ENCODE results near the gene DRAM2.

DRAM2 gene

GRCh38 chr1:111140680-111140967 is 731 bp upstream of the DRAM2 start:
- peaks cover 8% of the 10 kb centered on the region for H3K4me1 ChIP-seq (ENCODE audit: control insufficient read depth, insufficient read depth, low read length)

GRCh38 chr1:111139324-111139955 is 453 bp downstream of the DRAM2 start:
- no peaks in the 10 kb centered on the region for H3K27me3 ChIP-seq (ENCODE audit: control insufficient read depth, insufficient read depth, low read length)
- H3K9ac ChIP-seq (ENCODE audit: low read depth, low read length), result peak overlapping the region; percentile 93
- peak overlapping the region; percentile 93 for H3K4me3 ChIP-seq (ENCODE audit: low read depth, low read length)
- peaks cover 8% of the 10 kb centered on the region for H3K4me1 ChIP-seq (ENCODE audit: control insufficient read depth, insufficient read depth, low read length)
- no peaks in the 10 kb centered on the region for H3K36me3 ChIP-seq (ENCODE audit: control insufficient read depth, insufficient read depth, low read length)
- H3K9me3 ChIP-seq (ENCODE audit: control insufficient read depth, insufficient read depth, low read length), result no peaks in the 10 kb centered on the region

More at GRCh38 chr1:111140680-111140967, 731 bp upstream of the DRAM2 start:
- H3K9ac ChIP-seq (ENCODE audit: low read depth, low read length), result peak overlapping the region; percentile 93
- H3K4me3 ChIP-seq (ENCODE audit: low read depth, low read length), result peak overlapping the region; percentile 93
- no peaks in the 10 kb centered on the region for H3K36me3 ChIP-seq (ENCODE audit: control insufficient read depth, insufficient read depth, low read length)
- no peaks in the 10 kb centered on the region for H3K9me3 ChIP-seq (ENCODE audit: control insufficient read depth, insufficient read depth, low read length)
- H3K27me3 ChIP-seq (ENCODE audit: control insufficient read depth, insufficient read depth, low read length), result no peaks in the 10 kb centered on the region

GRCh38 chr1:111133866-111134265 is 6.0 kb downstream of the DRAM2 start:
- Histone ChIP-seq H3K9me3 (ENCODE audit: control insufficient read depth, insufficient read depth, low read length) (no peaks in the 10 kb centered on the region), H3K27me3 (ENCODE audit: control insufficient read depth, insufficient read depth, low read length) (no peaks in the 10 kb centered on the region), H3K4me1 (ENCODE audit: control insufficient read depth, insufficient read depth, low read length) (peaks cover 5% of the 10 kb centered on the region), H3K9ac (ENCODE audit: low read depth, low read length) (no peak overlapping the region), H3K36me3 (ENCODE audit: control insufficient read depth, insufficient read depth, low read length) (no peaks in the 10 kb centered on the region), H3K4me3 (ENCODE audit: low read depth, low read length) (no peak overlapping the region)

GRCh38 chr1:111131693-111132092 is 8.2 kb downstream of the DRAM2 start:
- no peak overlapping the region for H3K4me3 ChIP-seq (ENCODE audit: low read depth, low read length)
- H3K27me3 ChIP-seq (ENCODE audit: control insufficient read depth, insufficient read depth, low read length), result no peaks in the 10 kb centered on the region
- H3K4me1 ChIP-seq (ENCODE audit: control insufficient read depth, insufficient read depth, low read length), result no peaks in the 10 kb centered on the region
- no peaks in the 10 kb centered on the region for H3K36me3 ChIP-seq (ENCODE audit: control insufficient read depth, insufficient read depth, low read length)
- H3K9ac ChIP-seq (ENCODE audit: low read depth, low read length), result no peak overlapping the region
- no peaks in the 10 kb centered on the region for H3K9me3 ChIP-seq (ENCODE audit: control insufficient read depth, insufficient read depth, low read length)

- H3K4me1 ChIP-seq (ENCODE audit: control insufficient read depth, insufficient read depth, low read length), result no peaks in the 10 kb centered on the region
- H3K27me3 ChIP-seq (ENCODE audit: control insufficient read depth, insufficient read depth, low read length), result no peaks in the 10 kb centered on the region
- H3K9me3 ChIP-seq (ENCODE audit: control insufficient read depth, insufficient read depth, low read length), result no peaks in the 10 kb centered on the region
- no peaks in the 10 kb centered on the region for H3K36me3 ChIP-seq (ENCODE audit: control insufficient read depth, insufficient read depth, low read length)
- no peak overlapping the region for H3K4me3 ChIP-seq (ENCODE audit: low read depth, low read length)
- H3K9ac ChIP-seq (ENCODE audit: low read depth, low read length), result no peak overlapping the region
These were observed 10.5 kb downstream of the DRAM2 start for GRCh38 chr1:111129376-111129775.

- no peaks in the 10 kb centered on the region for H3K4me1 ChIP-seq (ENCODE audit: control insufficient read depth, insufficient read depth, low read length)
- no peaks in the 10 kb centered on the region for H3K27me3 ChIP-seq (ENCODE audit: control insufficient read depth, insufficient read depth, low read length)
- H3K4me3 ChIP-seq (ENCODE audit: low read depth, low read length), result no peak overlapping the region
- H3K9ac ChIP-seq (ENCODE audit: low read depth, low read length), result no peak overlapping the region
- no peaks in the 10 kb centered on the region for H3K9me3 ChIP-seq (ENCODE audit: control insufficient read depth, insufficient read depth, low read length)
- H3K36me3 ChIP-seq (ENCODE audit: control insufficient read depth, insufficient read depth, low read length), result peaks cover 3% of the 10 kb centered on the region
These were observed 11.8 kb downstream of the DRAM2 start for GRCh38 chr1:111127923-111128643.

GRCh38 chr1:111126354-111126753 is 13.5 kb downstream of the DRAM2 start:
- H3K36me3 ChIP-seq (ENCODE audit: control insufficient read depth, insufficient read depth, low read length), result peaks cover 3% of the 10 kb centered on the region
- H3K9ac ChIP-seq (ENCODE audit: low read depth, low read length), result no peak overlapping the region

GRCh38 chr1:111116496-111116895 is 23.4 kb downstream of the DRAM2 start:
- H3K36me3 ChIP-seq (ENCODE audit: control insufficient read depth, insufficient read depth, low read length), result no peaks in the 10 kb centered on the region
- H3K9ac ChIP-seq (ENCODE audit: low read depth, low read length), result no peak overlapping the region
- H3K9me3 ChIP-seq (ENCODE audit: control insufficient read depth, insufficient read depth, low read length), result no peaks in the 10 kb centered on the region
- no peaks in the 10 kb centered on the region for H3K4me1 ChIP-seq (ENCODE audit: control insufficient read depth, insufficient read depth, low read length)
- H3K4me3 ChIP-seq (ENCODE audit: low read depth, low read length), result no peak overlapping the region
- H3K27me3 ChIP-seq (ENCODE audit: control insufficient read depth, insufficient read depth, low read length), result no peaks in the 10 kb centered on the region

More at GRCh38 chr1:111126354-111126753, 13.5 kb downstream of the DRAM2 start:
- no peaks in the 10 kb centered on the region for H3K9me3 ChIP-seq (ENCODE audit: control insufficient read depth, insufficient read depth, low read length)
- H3K4me3 ChIP-seq (ENCODE audit: low read depth, low read length), result no peak overlapping the region
- no peaks in the 10 kb centered on the region for H3K27me3 ChIP-seq (ENCODE audit: control insufficient read depth, insufficient read depth, low read length)
- H3K4me1 ChIP-seq (ENCODE audit: control insufficient read depth, insufficient read depth, low read length), result no peaks in the 10 kb centered on the region

- no peak overlapping the region for H3K9ac ChIP-seq (ENCODE audit: low read depth, low read length)
- no peaks in the 10 kb centered on the region for H3K36me3 ChIP-seq (ENCODE audit: control insufficient read depth, insufficient read depth, low read length)
- H3K9me3 ChIP-seq (ENCODE audit: control insufficient read depth, insufficient read depth, low read length), result no peaks in the 10 kb centered on the region
- no peak overlapping the region for H3K4me3 ChIP-seq (ENCODE audit: low read depth, low read length)
- H3K4me1 ChIP-seq (ENCODE audit: control insufficient read depth, insufficient read depth, low read length), result no peaks in the 10 kb centered on the region
- H3K27me3 ChIP-seq (ENCODE audit: control insufficient read depth, insufficient read depth, low read length), result no peaks in the 10 kb centered on the region
These were observed 29.5 kb downstream of the DRAM2 start for GRCh38 chr1:111110197-111110899.

GRCh38 chr1:111104981-111105380 is 34.9 kb downstream of the DRAM2 start:
- Histone ChIP-seq H3K4me3 (ENCODE audit: low read depth, low read length) (no peak overlapping the region), H3K36me3 (ENCODE audit: control insufficient read depth, insufficient read depth, low read length) (no peaks in the 10 kb centered on the region), H3K9me3 (ENCODE audit: control insufficient read depth, insufficient read depth, low read length) (no peaks in the 10 kb centered on the region), H3K9ac (ENCODE audit: low read depth, low read length) (no peak overlapping the region), H3K27me3 (ENCODE audit: control insufficient read depth, insufficient read depth, low read length) (no peaks in the 10 kb centered on the region), H3K4me1 (ENCODE audit: control insufficient read depth, insufficient read depth, low read length) (no peaks in the 10 kb centered on the region)

- no peak overlapping the region for H3K4me3 ChIP-seq (ENCODE audit: low read depth, low read length)
- no peak overlapping the region for H3K9ac ChIP-seq (ENCODE audit: low read depth, low read length)
- H3K36me3 ChIP-seq (ENCODE audit: control insufficient read depth, insufficient read depth, low read length), result no peaks in the 10 kb centered on the region
- H3K27me3 ChIP-seq (ENCODE audit: control insufficient read depth, insufficient read depth, low read length), result no peaks in the 10 kb centered on the region
- H3K9me3 ChIP-seq (ENCODE audit: control insufficient read depth, insufficient read depth, low read length), result no peaks in the 10 kb centered on the region
- H3K4me1 ChIP-seq (ENCODE audit: control insufficient read depth, insufficient read depth, low read length), result no peaks in the 10 kb centered on the region
These were observed 37.8 kb downstream of the DRAM2 start for GRCh38 chr1:111101854-111102642.
